Tibial nerve (tissue), 4 donors: ENCODE data around the gene HSPA4L. TPM values are rescaled to one million over a fixed set of nuclear protein-coding genes. Genes with fewer than 3 reads are reported as not detected.

Experiments used
- DNase-seq, 2 donors: peaks; one replicate each; pipeline ENCODE4 v3.0.0-alpha.2; 2019; ENCODE audit warnings: low spot score in 2 of 2
- H3K27ac ChIP-seq, 4 donors: fragments of 200-600 bp; sonication (generic) in 3 of 4; one replicate each; pipeline ENCODE4 v1.5.1; 2017 to 2019; ENCODE audit warnings: mild to moderate bottlenecking in 1 of 4
- H3K27me3 ChIP-seq, 2 donors: fragments of 200-600 bp; sonication (generic) in 1 of 2; one replicate each; pipeline versions ENCODE4 v1.5.1 to v1.6.0; 2017 to 2019
- H3K36me3 ChIP-seq, 3 donors: fragments of 200-600 bp; sonication (generic); one replicate each; pipeline ENCODE4 v1.5.1; 2018 to 2019
- H3K4me1 ChIP-seq, 4 donors: fragments of 200-600 bp; sonication (generic) in 3 of 4; one replicate each; pipeline ENCODE4 v1.5.1; 2017 to 2019
- H3K4me3 ChIP-seq, 4 donors: fragments of 200-600 bp; sonication (generic) in 3 of 4; one replicate each; pipeline ENCODE4 v1.5.1; 2017 to 2019; ENCODE audit warnings: mild to moderate bottlenecking in 1 of 4, moderate library complexity in 1 of 4
- H3K9me3 ChIP-seq, 4 donors: fragments of 200-600 bp; sonication (generic) in 3 of 4; one replicate each; pipeline ENCODE4 v1.5.1; 2017 to 2019
- CTCF ChIP-seq, 5 experiments: fragments of 200-600 bp in 3 of 5; fragments of 450-650 bp in 2 of 5; sonication (generic) in 3 of 5; IDR thresholded peaks; one replicate each; pipeline ENCODE4 v1.5.1; 2016 to 2019; ENCODE audit warnings: antibody characterized with exemption in 5 of 5, mild to moderate bottlenecking in 3 of 5, moderate library complexity in 2 of 5
- EP300 ChIP-seq, 2 donors: sonication (generic); formaldehyde crosslinking; IDR thresholded peaks; one replicate each; pipeline ENCODE4 v1.6.1; 2017; ENCODE audit warnings: antibody characterized with exemption in 2 of 2, mild to moderate bottlenecking in 1 of 2
- POLR2A ChIP-seq, 2 donors: fragments of 450-650 bp; IDR thresholded peaks; one replicate each; pipeline ENCODE4 v1.6.1; 2017; ENCODE audit warnings: antibody characterized with exemption in 2 of 2, mild to moderate bottlenecking in 2 of 2, moderate library complexity in 2 of 2
- WGBS, 2 donors: methylation state at CpG; one replicate each; pipeline ENCODE4 v1.1.5; 2018; 5-methylcytosine and 5-hydroxymethylcytosine counted together
- total RNA-seq, 4 donors: library from RNA; depleted of rRNA; stranded (reverse); fragments of >200 nt; gene quantifications; one replicate each; pipeline ENCODE4 v1.1.0, GENCODE V29; 2016

The HSPA4L gene
- total RNA-seq, 4 donors from 2014 or later = 3.3 to 7.6 (median 5.3) TPM

GRCh38 chr4:127771535-127772275, 10.4 kb upstream of the HSPA4L start:
- H3K9me3 ChIP-seq = no peaks in the 10 kb centered on the region
- H3K27me3 ChIP-seq = no peaks in the 10 kb centered on the region
- H3K4me3 ChIP-seq = no peak overlapping the region
- WGBS, 2 donors = 68 to 79% methylated on average over 4 of the region's 4 CpGs
- no peaks in the 10 kb centered on the region for H3K4me1 ChIP-seq
- no peak overlapping the region for H3K27ac ChIP-seq
- no peak for DNase-seq
- TF ChIP-seq EP300 (IDR thresholded peaks at IDR 0.05) (no peak), POLR2A (IDR thresholded peaks at IDR 0.05) (no peak), CTCF (IDR thresholded peaks at IDR 0.05) (no peak)
- no peaks in the 10 kb centered on the region for H3K36me3 ChIP-seq

- no peak for TF ChIP-seq POLR2A (IDR thresholded peaks at IDR 0.05)
- TF ChIP-seq EP300 (IDR thresholded peaks at IDR 0.05) = no peak
- no peak for TF ChIP-seq CTCF (IDR thresholded peaks at IDR 0.05)
Measured at GRCh38 chr4:127772769-127773671, 9.1 kb upstream of the HSPA4L start.

GRCh38 chr4:127775843-127776242, 6.3 kb upstream of the HSPA4L start:
- H3K27me3 ChIP-seq = no peaks in the 10 kb centered on the region
- WGBS, 2 donors = 94 to 99% methylated on average over 4 of the region's 4 CpGs
- no peak overlapping the region for H3K27ac ChIP-seq
- no peak overlapping the region for H3K4me3 ChIP-seq
- DNase-seq = no peak
- no peaks in the 10 kb centered on the region for H3K9me3 ChIP-seq
- no peaks in the 10 kb centered on the region for H3K4me1 ChIP-seq
- H3K36me3 ChIP-seq = no peaks in the 10 kb centered on the region
- TF ChIP-seq CTCF (IDR thresholded peaks at IDR 0.05) = no peak
- TF ChIP-seq POLR2A (IDR thresholded peaks at IDR 0.05) = no peak
- TF ChIP-seq EP300 (IDR thresholded peaks at IDR 0.05) = no peak

More at GRCh38 chr4:127772769-127773671, 9.1 kb upstream of the HSPA4L start:
- 94 to 95% methylated on average over 10 of the region's 10 CpGs for WGBS, 2 donors
- Histone ChIP-seq H3K36me3 (no peaks in the 10 kb centered on the region), H3K27me3 (no peaks in the 10 kb centered on the region), H3K9me3 (no peaks in the 10 kb centered on the region), H3K4me3 (no peak overlapping the region), H3K27ac (no peak overlapping the region), H3K4me1 (no peaks in the 10 kb centered on the region)
- DNase-seq = no peak

GRCh38 chr4:127776620-127777019, 5.5 kb upstream of the HSPA4L start:
- no peak for DNase-seq
- Histone ChIP-seq H3K9me3 (no peaks in the 10 kb centered on the region), H3K27ac (no peak overlapping the region), H3K36me3 (no peaks in the 10 kb centered on the region), H3K27me3 (no peaks in the 10 kb centered on the region), H3K4me3 (no peak overlapping the region), H3K4me1 (peaks cover 0 to 4% (median 0%) of the 10 kb centered on the region in 4 donors)
- WGBS, 2 donors = 93 to 95% methylated on average over 2 of the region's 2 CpGs
- TF ChIP-seq EP300 (IDR thresholded peaks at IDR 0.05) = no peak
- TF ChIP-seq CTCF (IDR thresholded peaks at IDR 0.05) = no peak
- no peak for TF ChIP-seq POLR2A (IDR thresholded peaks at IDR 0.05)

- no peaks in the 10 kb centered on the region for H3K27me3 ChIP-seq
- TF ChIP-seq POLR2A (IDR thresholded peaks at IDR 0.05) (no peak), EP300 (IDR thresholded peaks at IDR 0.05) (no peak), CTCF (IDR thresholded peaks at IDR 0.05) (no peak)
- no peaks in the 10 kb centered on the region for H3K9me3 ChIP-seq
- no peaks in the 10 kb centered on the region for H3K36me3 ChIP-seq
- WGBS, 2 donors = 73 to 81% methylated on average over 3 of the region's 3 CpGs
- peaks cover 0 to 5% (median 0%) of the 10 kb centered on the region in 4 donors for H3K4me1 ChIP-seq
- no peak overlapping the region for H3K27ac ChIP-seq
- DNase-seq = no peak
- H3K4me3 ChIP-seq = no peak overlapping the region
Measured at GRCh38 chr4:127777487-127777886, 4.6 kb upstream of the HSPA4L start.
